MCF 10A (cell line): Measurements from ENCODE around the gene NAT8L. TPM values are rescaled to one million over a fixed set of nuclear protein-coding genes. Genes with fewer than 3 reads are reported as not detected.
A peak's percentile ranks its signal among the peaks of the same experiment; 100 is the strongest.

Experiments used
- BruUV-seq: library from RNA; stranded (reverse); fragments of 400-500 nt; replicated peaks from 2 replicates; lab custom pipeline; 2021; lab: Mats Ljungman, UMichigan
- CTCF ChIA-PET: fragments of 300-600 bp; sonication (Branson Sonifier 250); formaldehyde crosslinking; extraction: SDS; loops from one replicate; lab custom pipeline; 2021; ENCODE audit warnings: antibody characterized with exemption, inconsistent platforms; lab: Yijun Ruan, JAX
- POLR2A ChIA-PET: fragments of 300-600, 350-650 bp; sonication (Branson Sonifier 250); formaldehyde crosslinking; extraction: SDS; loops from one replicate; lab custom pipeline; 2020; ENCODE audit warnings: antibody characterized with exemption, inconsistent platforms; lab: Yijun Ruan, JAX
- DNase-seq: peaks from one replicate; pipeline ENCODE4 v3.0.0-alpha.2; 2018; ENCODE audit not compliant: unreplicated experiment
- H3K27ac Mint-ChIP-seq: one replicate; pipeline ENCODE4 v1.8.0; 2022; ENCODE audit warnings: mild to moderate bottlenecking, low read depth, mixed read lengths; ENCODE audit not compliant: unreplicated experiment
- H3K27me3 Mint-ChIP-seq: one replicate; pipeline ENCODE4 v1.8.0; 2022; ENCODE audit warnings: mixed read lengths; ENCODE audit not compliant: insufficient read depth, unreplicated experiment
- H3K36me3 Mint-ChIP-seq: one replicate; pipeline ENCODE4 v1.8.0; 2022; ENCODE audit warnings: mild to moderate bottlenecking, moderate library complexity, mixed read lengths; ENCODE audit not compliant: insufficient read depth, unreplicated experiment
- H3K4me1 Mint-ChIP-seq: one replicate; pipeline ENCODE4 v1.8.0; 2022; ENCODE audit warnings: mixed read lengths; ENCODE audit not compliant: insufficient read depth, unreplicated experiment
- H3K4me3 Mint-ChIP-seq: one replicate; pipeline ENCODE4 v1.8.0; 2022; ENCODE audit warnings: mild to moderate bottlenecking, moderate library complexity, mixed read lengths; ENCODE audit not compliant: unreplicated experiment
- H3K9me3 Mint-ChIP-seq: one replicate; pipeline ENCODE4 v1.8.0; 2022; ENCODE audit warnings: mixed read lengths; ENCODE audit not compliant: unreplicated experiment
- CTCF ChIP-seq: fragments of 200-600 bp; IDR thresholded peaks from one replicate; pipeline ENCODE4 v1.8.0; 2022; ENCODE audit warnings: antibody characterized with exemption, mild to moderate bottlenecking; ENCODE audit not compliant: unreplicated experiment
- intact Hi-C: fragments of 100-400 bp; cut with micrococcal nuclease; formaldehyde crosslinking; loops from 2 replicates; pipeline ENCODE4 v1.14.1; 2022
- total RNA-seq: library from RNA; stranded (reverse); gene quantifications from 2 replicates; pipeline ENCODE4 v1.2.3, GENCODE V29; 2022

NAT8L gene
- total RNA-seq, 1 experiment from 2014 or later, result 0.79 TPM

- H3K27me3 Mint-ChIP-seq, result peaks cover 22% of the 10 kb centered on the region
Measured at GRCh38 chr4:2054217-2054616, 4.9 kb upstream of the NAT8L start.

GRCh38 chr4:2057382-2058065 is 1.6 kb upstream of the NAT8L start:
- intact Hi-C loops, result no loop called here
- ChIA-PET CTCF (no interaction called here), POLR2A (no interaction called here)
- Mint-ChIP-seq H3K4me3 (peak overlapping the region; percentile 55), H3K9me3 (no peaks in the 10 kb centered on the region), H3K27me3 (peaks cover 22% of the 10 kb centered on the region), H3K27ac (no peak overlapping the region), H3K36me3 (no peaks in the 10 kb centered on the region), H3K4me1 (no peaks in the 10 kb centered on the region)
- no TSS peak for BruUV-seq
- TF ChIP-seq CTCF, result no peak
- no peak for DNase-seq

More at GRCh38 chr4:2054217-2054616, 4.9 kb upstream of the NAT8L start:
- H3K4me1 Mint-ChIP-seq, result no peaks in the 10 kb centered on the region
- H3K27ac Mint-ChIP-seq, result no peak overlapping the region
- ChIA-PET POLR2A (interaction anchor here (1.5 kb wide), 1 partner anchor 9 kb away, joined by 3 read pairs; no protein-coding TSS in a partner anchor), CTCF (no interaction called here)
- DNase-seq, result no peak
- TF ChIP-seq CTCF, result no peak
- H3K4me3 Mint-ChIP-seq, result no peak overlapping the region
- no TSS peak for BruUV-seq
- intact Hi-C loops, result no loop called here
- no peaks in the 10 kb centered on the region for H3K9me3 Mint-ChIP-seq
- H3K36me3 Mint-ChIP-seq, result no peaks in the 10 kb centered on the region

GRCh38 chr4:2058264-2059045 is 672 bp upstream of the NAT8L start:
- Mint-ChIP-seq H3K9me3 (no peaks in the 10 kb centered on the region), H3K27me3 (peaks cover 22% of the 10 kb centered on the region), H3K4me1 (no peaks in the 10 kb centered on the region), H3K36me3 (no peaks in the 10 kb centered on the region), H3K4me3 (peak overlapping the region; percentile 51), H3K27ac (no peak overlapping the region)
- no peak for DNase-seq
- TF ChIP-seq CTCF, result no peak
- intact Hi-C loops, result no loop called here
- POLR2A ChIA-PET, result no interaction called here
- no TSS peak for BruUV-seq
- CTCF ChIA-PET, result no interaction called here
